OCI-LY7 (cell line): ENCODE results near the gene AUTS2.

Source experiments
- CTCF ChIP-seq: fragments of 200-600 bp; sonication (generic); conservative IDR thresholded peaks from 2 replicates; pipeline ENCODE4 v1.5.1; 2014; ENCODE audit warnings: mild to moderate bottlenecking, antibody characterized with exemption, low read length, moderate library complexity, mixed read lengths
- EZH2phosphoT487 ChIP-seq: fragments of 200-600 bp; sonication (generic); IDR thresholded peaks from 2 replicates; pipeline ENCODE4 v1.6.1; 2018; ENCODE audit warnings: low read depth, borderline replicate concordance, mild to moderate bottlenecking, mixed run types, antibody characterized with exemption, low read length, moderate library complexity, mixed read lengths

GRCh38 chr7:70455925-70456324 lies 857.6 kb downstream of the AUTS2 start:
- TF ChIP-seq CTCF, result no peak
- TF ChIP-seq EZH2phosphoT487, result no peak
